ENCODE measurements around the gene TSPAN9.

DNA sequence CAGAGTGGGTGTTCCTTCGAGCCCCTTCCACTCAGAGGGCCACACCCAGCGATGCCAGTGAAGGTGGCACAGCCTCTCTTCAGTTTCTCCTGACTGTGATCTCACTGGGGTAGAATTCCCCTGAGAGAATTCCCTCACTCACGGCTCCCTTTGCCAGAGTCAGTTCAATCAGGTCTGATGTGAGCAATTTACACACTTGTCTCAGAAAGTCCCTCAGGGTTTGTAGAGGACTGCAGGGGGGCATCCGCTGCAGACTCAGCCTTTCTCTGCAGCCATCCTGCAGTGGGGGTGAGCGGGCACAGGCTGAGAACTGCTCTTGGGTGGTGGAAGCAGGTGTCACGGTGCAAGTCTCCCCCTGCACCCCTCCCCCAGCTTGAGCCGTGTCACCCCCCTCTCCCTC lies 208.4 kb downstream of the TSPAN9 start:
- TF ChIP-seq, protein P1, sequence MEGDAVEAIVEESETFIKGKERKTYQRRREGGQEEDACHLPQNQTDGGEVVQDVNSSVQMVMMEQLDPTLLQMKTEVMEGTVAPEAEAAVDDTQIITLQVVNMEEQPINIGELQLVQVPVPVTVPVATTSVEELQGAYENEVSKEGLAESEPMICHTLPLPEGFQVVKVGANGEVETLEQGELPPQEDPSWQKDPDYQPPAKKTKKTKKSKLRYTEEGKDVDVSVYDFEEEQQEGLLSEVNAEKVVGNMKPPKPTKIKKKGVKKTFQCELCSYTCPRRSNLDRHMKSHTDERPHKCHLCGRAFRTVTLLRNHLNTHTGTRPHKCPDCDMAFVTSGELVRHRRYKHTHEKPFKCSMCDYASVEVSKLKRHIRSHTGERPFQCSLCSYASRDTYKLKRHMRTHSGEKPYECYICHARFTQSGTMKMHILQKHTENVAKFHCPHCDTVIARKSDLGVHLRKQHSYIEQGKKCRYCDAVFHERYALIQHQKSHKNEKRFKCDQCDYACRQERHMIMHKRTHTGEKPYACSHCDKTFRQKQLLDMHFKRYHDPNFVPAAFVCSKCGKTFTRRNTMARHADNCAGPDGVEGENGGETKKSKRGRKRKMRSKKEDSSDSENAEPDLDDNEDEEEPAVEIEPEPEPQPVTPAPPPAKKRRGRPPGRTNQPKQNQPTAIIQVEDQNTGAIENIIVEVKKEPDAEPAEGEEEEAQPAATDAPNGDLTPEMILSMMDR (IDR thresholded peaks at IDR 0.05; ENCODE audit: low read length) = no peak
- TF ChIP-seq EZH2 (IDR thresholded peaks at IDR 0.05; ENCODE audit: borderline replicate concordance, low read length) = no peak

All from OCI-LY1 (cell line).